EH (cell line): Measurements from ENCODE around the gene PTPRS.
"Not testable (repeated sequence)": the region's sequence is repeated elsewhere in the genome, so short reads cannot be mapped to it uniquely, and the experiment has no call there.

Source experiments
- DNase-seq: peaks from one replicate; pipeline ENCODE4 v3.0.0-alpha.2; 2015; ENCODE audit warnings: low read depth

Gene PTPRS

GRCh38 chr19:5333581-5334365, 6.8 kb downstream of the PTPRS start:
- no peak for DNase-seq

- no peak for DNase-seq
These were observed 8.1 kb downstream of the PTPRS start for GRCh38 chr19:5332501-5332900.

GRCh38 chr19:5331790-5332189, 8.8 kb downstream of the PTPRS start:
- DNase-seq, result no peak

GRCh38 chr19:5330307-5330720, 10.3 kb downstream of the PTPRS start:
- no peak for DNase-seq

DNA sequence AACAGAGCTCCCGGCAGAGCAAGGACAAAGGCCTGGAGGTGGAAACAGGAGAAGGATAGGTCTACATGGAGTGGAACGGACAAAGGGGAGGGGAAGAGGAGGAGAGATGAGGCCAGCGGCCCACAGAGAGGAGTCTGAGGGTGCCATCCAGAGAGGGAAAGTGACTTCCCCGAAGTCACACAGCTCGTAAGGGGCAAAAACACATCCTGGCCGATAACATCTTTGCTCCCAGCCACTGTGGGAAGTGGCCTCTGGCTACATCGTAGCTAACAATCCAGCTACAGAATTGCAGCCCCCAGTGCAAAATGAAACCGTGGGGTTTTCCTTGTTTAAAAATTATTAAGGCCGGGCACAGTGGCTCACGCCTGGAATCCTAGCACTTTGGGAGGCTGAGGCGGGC, 11.5 kb downstream of the PTPRS start:
- no peak for DNase-seq

GRCh38 chr19:5328407-5328806, 12.2 kb downstream of the PTPRS start:
- not testable (repeated sequence) for DNase-seq

GRCh38 chr19:5326986-5327623, 13.5 kb downstream of the PTPRS start:
- no peak for DNase-seq

DNA sequence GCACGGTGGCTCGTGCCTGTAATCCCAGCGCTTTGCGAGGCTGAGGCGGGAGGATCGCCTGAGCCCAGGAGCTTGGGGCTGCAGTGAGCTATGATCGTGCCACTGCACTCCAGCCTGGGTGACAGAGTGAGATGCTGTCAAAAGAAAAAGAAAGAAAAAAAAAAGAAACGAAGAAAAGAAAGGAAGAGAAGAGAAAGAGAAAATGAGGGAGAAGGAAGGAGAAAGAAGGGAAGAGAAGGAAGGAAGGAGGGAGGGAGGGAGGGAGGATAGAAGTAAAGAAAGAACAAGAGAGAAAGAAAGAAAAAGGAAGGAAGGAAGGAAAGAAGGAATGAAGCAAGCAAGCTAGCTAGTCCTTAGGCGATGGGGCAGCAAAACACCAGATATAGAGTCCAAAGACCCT, 14.1 kb downstream of the PTPRS start:
- no peak for DNase-seq

GRCh38 chr19:5324947-5325346, 15.7 kb downstream of the PTPRS start:
- DNase-seq, result no peak

DNA sequence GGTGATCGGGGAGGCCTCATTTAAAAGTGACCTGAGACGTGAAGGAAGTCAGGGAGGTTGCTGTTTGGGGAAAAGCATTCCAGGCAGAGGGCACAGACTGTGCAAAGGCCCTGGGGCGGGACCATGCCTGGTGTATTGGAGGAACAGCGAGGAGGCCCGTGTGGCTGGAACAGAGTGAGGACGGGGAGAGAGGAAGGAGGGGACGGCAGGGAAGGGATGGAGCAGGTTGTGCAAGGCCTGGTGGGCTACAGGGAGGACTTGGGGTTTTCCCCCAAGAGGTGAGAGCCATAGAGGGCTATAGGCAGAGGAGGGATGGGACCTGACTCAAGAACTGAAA, 17.2 kb downstream of the PTPRS start:
- DNase-seq, result no peak

GRCh38 chr19:5321851-5322681, 18.5 kb downstream of the PTPRS start:
- peak; percentile 31 for DNase-seq

DNA sequence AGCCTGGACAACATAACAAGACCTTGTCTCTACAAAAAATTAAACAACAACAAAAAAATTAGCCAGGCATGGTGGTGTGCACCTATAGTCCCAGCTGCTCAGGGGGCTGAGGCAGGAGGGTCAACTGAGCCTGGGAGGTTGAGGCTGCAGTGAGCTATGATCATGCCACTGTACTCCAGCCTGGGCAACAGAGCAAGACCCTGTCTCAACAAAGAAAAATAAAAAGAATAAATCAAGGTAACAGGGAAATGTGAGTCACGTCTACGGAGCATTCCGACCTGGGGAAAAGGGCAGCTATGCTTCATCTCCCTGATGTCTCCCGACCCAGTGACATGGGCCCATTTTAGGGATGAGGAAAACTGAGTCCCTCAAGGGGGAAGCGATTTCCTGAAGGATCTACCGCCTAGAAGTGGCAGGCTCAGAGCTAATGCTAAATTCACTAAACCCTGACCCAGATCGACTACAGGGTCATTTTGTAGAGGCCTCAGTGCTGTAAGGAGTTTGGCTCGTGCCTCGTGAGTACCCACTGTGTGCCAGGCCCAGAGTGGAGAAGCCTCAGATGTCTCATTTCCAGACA, 19.5 kb downstream of the PTPRS start:
- DNase-seq, result no peak

GRCh38 chr19:5319516-5319915, 21.1 kb downstream of the PTPRS start:
- no peak for DNase-seq

GRCh38 chr19:5318306-5318705, 22.3 kb downstream of the PTPRS start:
- DNase-seq, result no peak

DNA sequence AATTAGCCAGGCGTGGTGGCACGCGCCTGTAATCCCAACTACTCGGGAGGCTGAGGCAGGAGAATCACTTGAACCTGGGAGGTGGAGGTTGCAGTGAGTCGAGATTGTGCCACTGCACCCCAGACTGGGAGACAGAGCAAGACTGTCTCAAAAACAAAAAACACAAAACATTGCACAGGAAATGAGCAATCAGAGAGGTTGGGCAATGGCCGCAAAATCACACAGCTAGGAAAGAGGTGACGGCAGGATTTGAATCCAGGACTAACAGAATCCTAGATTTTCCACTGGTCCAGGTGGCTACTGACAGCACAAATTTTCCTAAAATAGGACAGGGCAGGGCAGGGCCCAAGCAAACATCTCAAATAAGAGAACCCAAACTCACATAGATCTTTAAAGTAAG, 23.3 kb downstream of the PTPRS start:
- no peak for DNase-seq

DNA sequence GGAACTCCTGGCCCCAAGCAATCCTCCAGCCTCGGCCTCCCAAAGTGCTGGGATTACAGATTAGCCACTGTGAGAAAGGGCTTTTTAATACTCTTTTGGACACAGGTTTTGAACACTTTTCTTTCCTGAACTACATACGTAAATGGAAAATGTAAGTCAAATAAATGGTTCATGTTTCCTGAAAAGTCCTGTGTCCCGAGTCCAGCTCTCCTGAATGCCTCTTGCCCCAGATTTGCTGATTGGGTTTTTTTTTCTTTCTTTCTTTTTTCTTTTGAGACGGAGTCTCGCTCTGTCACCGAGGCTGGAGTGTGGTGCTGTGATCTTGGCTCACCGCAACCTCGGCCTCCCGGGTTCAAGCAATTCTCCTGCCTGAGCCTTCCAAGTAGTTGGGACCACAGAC, 24.5 kb downstream of the PTPRS start:
- DNase-seq, result no peak

- DNase-seq, result no peak
These were observed 25.7 kb downstream of the PTPRS start for GRCh38 chr19:5314907-5315298.

DNA sequence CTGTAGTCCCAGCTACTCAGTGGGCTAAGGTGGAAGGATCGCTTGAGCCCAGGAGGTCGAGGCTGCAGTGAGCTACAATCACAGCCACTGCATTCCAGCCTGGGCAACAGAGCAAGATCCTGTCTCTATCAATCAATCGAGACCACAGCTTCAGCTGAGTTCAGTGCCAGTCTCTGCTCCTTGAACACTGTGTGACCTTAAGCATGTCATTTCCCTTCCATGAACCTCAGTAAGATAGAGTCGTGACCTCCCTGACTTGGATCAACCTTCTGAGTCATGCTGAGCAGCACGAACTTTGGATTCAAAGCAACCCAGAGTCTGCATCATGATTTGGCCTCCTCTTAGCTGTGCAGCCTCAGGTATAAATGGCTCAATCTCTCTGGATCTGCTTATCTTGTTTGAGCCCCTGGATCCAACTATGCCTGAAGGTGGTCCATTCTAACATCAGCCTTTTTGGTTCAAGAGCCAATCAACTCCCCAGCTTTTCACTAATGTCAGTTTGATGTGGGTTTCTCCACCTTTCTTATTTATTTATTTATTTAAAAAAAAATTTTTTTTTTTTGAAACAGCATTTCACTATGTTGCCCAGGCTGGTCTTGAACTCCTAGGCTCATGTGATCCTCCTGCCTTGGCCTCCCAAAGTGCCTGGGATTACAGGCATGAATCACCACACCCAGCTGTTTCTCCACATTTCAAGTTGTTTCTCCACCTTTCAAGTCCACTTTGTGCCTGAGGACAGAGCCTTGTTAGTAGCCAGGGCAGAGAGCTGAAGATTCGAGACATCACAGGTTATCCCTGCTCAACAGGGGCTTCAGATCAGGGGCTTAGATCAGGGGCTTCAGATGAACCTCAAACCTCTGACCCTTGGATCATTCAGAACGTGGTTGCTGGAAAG, 26.4 kb downstream of the PTPRS start:
- DNase-seq, result peak; percentile 20

GRCh38 chr19:5313307-5313706, 27.3 kb downstream of the PTPRS start:
- no peak for DNase-seq

GRCh38 chr19:5312058-5312457, 28.6 kb downstream of the PTPRS start:
- no peak for DNase-seq

- DNase-seq, result no peak
These were observed 31.0 kb downstream of the PTPRS start for GRCh38 chr19:5309438-5310204.
